ACC112 (cell line): ENCODE data around the gene PECR.

Source experiments
- H2AFZ ChIP-seq: fragments of 200-600 bp; sonication (generic); one replicate; pipeline ENCODE4 v1.6.0; 2017; ENCODE audit warnings: antibody characterized with exemption, low read length; ENCODE audit not compliant: unreplicated experiment
- H3K27ac ChIP-seq: fragments of 200-600 bp; sonication (generic); 2 replicates; pipeline ENCODE4 v1.5.1; 2014; ENCODE audit warnings: low read depth, mild to moderate bottlenecking, antibody characterized with exemption, low read length, moderate library complexity
- H3K27me3 ChIP-seq: fragments of 200-600 bp; sonication (generic); 2 replicates; pipeline ENCODE4 v1.6.1; 2014; ENCODE audit warnings: mild to moderate bottlenecking, antibody characterized with exemption, low read length, moderate library complexity, mixed read lengths; ENCODE audit not compliant: insufficient read depth
- H3K36me3 ChIP-seq: fragments of 200-600 bp; sonication (generic); 2 replicates; pipeline ENCODE4 v1.6.1; 2016; ENCODE audit warnings: mild to moderate bottlenecking, antibody characterized with exemption, low read length, moderate library complexity, mixed read lengths; ENCODE audit not compliant: insufficient read depth
- H3K4me1 ChIP-seq: fragments of 200-600 bp; sonication (generic); one replicate; pipeline ENCODE4 v1.6.1; 2016; ENCODE audit warnings: low read length, mixed read lengths; ENCODE audit not compliant: insufficient read depth, unreplicated experiment, control insufficient read depth
- H3K4me3 ChIP-seq: fragments of 200-600 bp; sonication (generic); 2 replicates; pipeline ENCODE4 v1.5.1; 2014; ENCODE audit warnings: mild to moderate bottlenecking, low read depth, low read length
- H3K79me2 ChIP-seq: fragments of 200-600 bp; sonication (generic); one replicate; pipeline ENCODE4 v1.6.0; 2016; ENCODE audit warnings: low read length; ENCODE audit not compliant: control insufficient read depth, unreplicated experiment, insufficient read depth

The PECR gene

DNA sequence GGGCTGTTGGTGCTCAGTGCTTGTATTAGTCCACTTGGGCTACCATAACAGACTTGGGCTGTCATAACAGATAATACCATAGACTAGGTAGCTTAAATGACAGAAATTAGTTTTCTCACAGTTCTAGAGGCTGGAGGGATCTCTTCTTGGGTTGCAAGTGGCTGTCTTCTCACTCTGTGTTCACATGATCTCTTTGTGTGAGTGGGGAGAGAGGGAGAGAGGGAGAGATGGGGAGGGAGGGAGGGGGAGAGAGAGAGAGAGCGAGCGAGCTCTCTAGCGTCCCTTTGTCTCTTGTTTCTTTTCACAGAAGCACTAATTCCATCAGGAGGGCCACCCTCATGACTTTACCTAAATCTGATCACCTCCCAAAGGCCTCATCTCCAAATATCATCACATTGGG lies 23.1 kb upstream of the PECR start:
- H3K4me3 ChIP-seq = no peak overlapping the region
- no peaks in the 10 kb centered on the region; the same call in 1 of the 2 replicates for H3K27me3 ChIP-seq
- H3K36me3 ChIP-seq = no peaks in the 10 kb centered on the region
- H2AFZ ChIP-seq = no peak overlapping the region
- H3K4me1 ChIP-seq = no peaks in the 10 kb centered on the region
- H3K27ac ChIP-seq = no peak overlapping the region
- H3K79me2 ChIP-seq = peaks cover 5% of the 10 kb centered on the region

DNA sequence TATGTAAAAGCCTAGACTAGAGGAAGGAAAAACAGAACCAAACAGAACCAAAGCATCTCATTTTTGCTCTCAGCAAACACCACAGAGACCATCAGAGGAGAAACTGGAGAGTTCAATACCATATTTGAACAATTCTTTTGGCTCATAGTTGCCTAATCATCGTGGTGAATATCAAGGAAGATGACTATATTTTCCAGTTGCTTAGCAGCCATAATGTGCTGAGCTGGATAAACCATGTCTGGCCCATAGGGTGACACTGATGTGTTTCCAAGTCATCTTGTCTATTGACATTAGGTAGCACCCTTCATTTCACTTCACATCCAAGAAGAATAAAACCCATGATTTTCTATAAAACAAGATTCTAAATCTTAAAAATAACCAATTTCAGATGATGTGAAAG lies 21.6 kb upstream of the PECR start:
- Histone ChIP-seq H3K36me3 (no peaks in the 10 kb centered on the region), H2AFZ (no peak overlapping the region), H3K4me3 (no peak overlapping the region), H3K27ac (no peak overlapping the region), H3K4me1 (no peaks in the 10 kb centered on the region), H3K79me2 (no peaks in the 10 kb centered on the region), H3K27me3 (peaks cover under 1% of the 10 kb centered on the region; the same call in 1 of the 2 replicates)

DNA sequence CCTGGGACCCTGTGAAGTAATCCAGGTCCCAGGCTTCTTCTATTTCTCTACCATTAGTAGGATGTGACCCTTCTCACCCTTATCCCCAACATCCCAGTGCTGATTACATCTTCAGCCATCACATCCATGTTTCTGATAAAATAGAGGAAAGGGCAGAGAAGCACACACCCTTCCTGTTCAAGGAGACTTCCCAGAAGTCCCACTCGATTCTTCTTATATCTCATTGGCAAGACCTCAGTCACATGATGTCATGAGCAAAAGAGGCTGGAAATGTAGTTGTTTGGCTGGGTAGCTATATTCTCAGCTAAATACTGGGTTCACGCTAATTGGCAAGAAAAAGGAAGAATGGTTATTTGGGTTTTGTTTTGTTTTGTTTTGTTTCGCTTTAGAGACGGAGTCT lies 19.5 kb upstream of the PECR start:
- no peaks in the 10 kb centered on the region for H3K79me2 ChIP-seq
- H3K4me3 ChIP-seq = no peak overlapping the region
- H2AFZ ChIP-seq = no peak overlapping the region
- peaks cover 13% of the 10 kb centered on the region; the same call in 1 of the 2 replicates for H3K27me3 ChIP-seq
- H3K4me1 ChIP-seq = no peaks in the 10 kb centered on the region
- H3K27ac ChIP-seq = no peak overlapping the region
- H3K36me3 ChIP-seq = no peaks in the 10 kb centered on the region

DNA sequence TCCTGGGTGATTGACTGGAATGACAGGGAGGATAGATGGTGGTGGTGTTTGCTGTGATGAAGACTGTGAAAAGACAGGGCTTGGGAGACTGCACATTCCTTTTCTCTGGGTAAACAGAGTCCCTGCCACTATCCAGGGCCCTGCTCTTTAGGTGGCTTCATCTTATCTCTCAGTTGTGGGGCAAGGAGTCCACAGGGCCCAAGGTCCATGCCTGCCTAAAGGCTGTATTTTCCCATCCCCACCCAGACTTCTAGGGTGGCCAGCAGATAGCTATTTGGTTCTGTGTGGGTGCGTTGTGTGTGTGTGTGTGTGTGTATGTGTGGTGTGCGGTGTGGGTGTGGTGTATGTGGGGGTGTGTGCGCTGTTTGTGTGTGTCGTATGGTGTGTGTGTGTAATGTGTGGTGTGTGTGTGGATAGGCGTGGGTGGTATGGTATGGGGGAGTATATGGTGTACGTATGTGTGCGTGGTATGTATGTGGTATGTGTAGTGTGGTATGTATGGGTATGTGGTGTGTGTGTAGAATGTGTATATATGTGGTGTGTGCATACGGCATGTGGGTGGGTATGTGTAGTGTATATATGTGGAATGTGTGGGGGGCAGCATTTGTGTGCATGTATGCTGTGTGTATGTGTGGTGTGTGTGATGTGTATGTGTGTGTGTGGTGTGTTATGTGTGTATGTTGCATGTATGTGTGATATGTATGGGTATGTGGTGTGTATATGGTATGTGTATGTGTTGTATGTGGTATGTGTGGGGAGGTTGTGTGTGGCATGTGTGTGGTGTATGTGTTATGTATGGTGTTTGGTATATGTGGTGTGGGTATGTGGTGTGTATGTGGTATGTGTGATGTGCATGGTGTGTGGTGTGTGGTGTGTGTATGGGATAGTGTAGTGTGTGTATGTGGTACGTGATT lies 17.1 kb upstream of the PECR start:
- H3K27me3 ChIP-seq = peaks cover 23% of the 10 kb centered on the region
- H3K36me3 ChIP-seq = no peaks in the 10 kb centered on the region
- H3K79me2 ChIP-seq = no peaks in the 10 kb centered on the region
- no peaks in the 10 kb centered on the region for H3K4me1 ChIP-seq
- H3K4me3 ChIP-seq = no peak overlapping the region
- H3K27ac ChIP-seq = no peak overlapping the region
- no peak overlapping the region for H2AFZ ChIP-seq

DNA sequence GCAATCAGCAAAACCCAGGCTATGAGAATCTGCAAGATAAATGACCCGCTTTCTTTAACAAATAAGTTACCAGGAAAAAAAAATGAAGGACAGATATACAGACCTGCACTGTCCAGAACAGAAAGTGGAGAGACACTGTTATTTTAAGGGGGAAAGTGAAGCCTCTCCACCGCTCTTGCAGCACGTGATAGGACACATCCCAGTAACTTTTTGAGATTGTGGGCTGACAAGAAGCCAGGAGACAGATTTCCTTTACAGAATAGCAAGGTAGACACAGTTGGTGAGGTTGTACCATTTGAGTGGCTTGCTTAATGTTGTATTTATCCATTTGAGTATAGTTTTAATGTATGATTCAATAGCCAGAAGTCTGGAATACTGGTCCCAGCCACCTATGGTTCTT lies 13.1 kb upstream of the PECR start:
- H3K36me3 ChIP-seq = no peaks in the 10 kb centered on the region
- no peaks in the 10 kb centered on the region for H3K4me1 ChIP-seq
- H3K27me3 ChIP-seq = peaks cover 23% of the 10 kb centered on the region
- H3K27ac ChIP-seq = no peak overlapping the region
- no peaks in the 10 kb centered on the region for H3K79me2 ChIP-seq
- H3K4me3 ChIP-seq = no peak overlapping the region
- no peak overlapping the region for H2AFZ ChIP-seq

DNA sequence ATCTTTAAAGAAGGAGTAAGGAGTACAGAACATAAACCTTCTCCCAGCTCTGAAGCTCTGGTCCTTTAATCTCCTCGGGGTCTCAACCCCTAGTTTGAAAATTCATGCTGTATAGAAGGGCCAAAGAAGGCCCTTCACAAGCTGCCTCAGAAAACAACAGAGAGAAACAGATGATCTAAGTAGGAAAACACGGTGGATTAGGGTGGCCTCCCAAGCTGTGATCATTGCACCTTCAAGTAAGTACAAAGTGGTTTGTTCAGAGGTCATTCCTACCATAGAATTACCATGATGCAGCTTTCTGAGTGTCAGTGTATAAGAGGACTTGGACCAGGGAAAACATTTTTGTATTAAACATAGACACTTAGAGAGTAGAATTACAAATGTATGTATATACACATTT lies 11.0 kb upstream of the PECR start:
- no peaks in the 10 kb centered on the region for H3K4me1 ChIP-seq
- peaks cover 19% of the 10 kb centered on the region for H3K27me3 ChIP-seq
- H3K36me3 ChIP-seq = no peaks in the 10 kb centered on the region
- H3K4me3 ChIP-seq = no peak overlapping the region
- H2AFZ ChIP-seq = no peak overlapping the region
- no peak overlapping the region for H3K27ac ChIP-seq
- H3K79me2 ChIP-seq = no peaks in the 10 kb centered on the region

DNA sequence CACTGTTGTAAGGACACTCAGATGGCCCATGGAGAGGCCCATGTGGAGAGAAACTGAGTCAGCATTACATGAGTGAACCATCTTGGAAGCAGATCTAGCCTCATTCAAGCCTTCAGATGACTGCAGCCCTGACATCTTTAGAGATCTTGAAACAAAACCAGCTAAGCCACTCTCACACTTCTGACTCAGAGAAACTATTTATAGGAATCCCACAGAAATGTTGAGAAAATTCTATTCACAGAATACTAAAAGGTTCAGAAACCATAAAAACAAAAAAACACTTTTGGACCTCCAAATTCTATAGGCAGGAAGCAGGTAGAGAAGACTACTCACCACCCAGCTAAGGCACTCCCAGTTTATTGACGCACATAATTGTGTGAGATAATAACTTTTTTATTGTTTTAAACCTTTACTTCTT lies 8.8 kb upstream of the PECR start:
- H3K79me2 ChIP-seq = no peaks in the 10 kb centered on the region
- no peak overlapping the region for H3K4me3 ChIP-seq
- H3K27me3 ChIP-seq = peaks cover 5% of the 10 kb centered on the region; the same call in 1 of the 2 replicates
- H3K27ac ChIP-seq = no peak overlapping the region
- no peaks in the 10 kb centered on the region for H3K4me1 ChIP-seq
- H3K36me3 ChIP-seq = no peaks in the 10 kb centered on the region
- no peak overlapping the region for H2AFZ ChIP-seq

DNA sequence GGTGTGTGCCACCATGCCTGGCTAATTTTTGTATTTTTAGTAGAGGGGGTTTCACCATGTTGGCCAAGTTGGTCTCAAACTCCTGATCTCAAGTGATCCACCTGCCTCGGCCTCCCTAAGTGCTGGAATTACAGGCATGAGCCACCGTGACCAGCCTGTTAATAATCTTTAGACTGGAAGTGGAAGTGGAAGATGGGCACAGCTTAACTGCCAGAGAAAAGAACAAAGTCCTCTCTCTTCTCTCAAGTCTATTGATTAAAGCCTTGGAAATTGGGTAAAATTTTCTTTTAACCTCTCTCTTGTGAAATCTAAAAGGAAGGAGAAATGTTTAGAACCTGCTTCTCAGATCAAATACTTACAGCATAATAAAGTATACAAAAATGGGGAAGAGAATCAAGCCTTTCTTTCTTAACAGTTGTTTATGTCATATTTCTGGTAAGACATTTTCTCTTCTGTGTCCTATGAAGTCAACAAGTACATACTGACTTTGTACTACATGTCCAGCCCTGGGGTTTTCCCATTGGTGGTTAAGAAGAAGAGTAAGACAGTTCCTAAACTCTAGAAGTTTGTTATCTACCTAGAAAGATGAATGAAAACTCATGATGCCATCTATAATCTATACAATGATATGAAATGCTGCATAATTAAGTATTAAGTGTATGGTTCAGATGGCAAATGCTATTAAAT lies 4.7 kb upstream of the PECR start:
- H3K27ac ChIP-seq = no peak overlapping the region
- H2AFZ ChIP-seq = no peak overlapping the region
- H3K36me3 ChIP-seq = no peaks in the 10 kb centered on the region
- H3K79me2 ChIP-seq = no peaks in the 10 kb centered on the region
- H3K27me3 ChIP-seq = 0 out of 2 replicates have a peak, but pooled peaks cover 2% of the 10 kb centered on the region
- no peaks in the 10 kb centered on the region for H3K4me1 ChIP-seq
- no peak overlapping the region for H3K4me3 ChIP-seq

DNA sequence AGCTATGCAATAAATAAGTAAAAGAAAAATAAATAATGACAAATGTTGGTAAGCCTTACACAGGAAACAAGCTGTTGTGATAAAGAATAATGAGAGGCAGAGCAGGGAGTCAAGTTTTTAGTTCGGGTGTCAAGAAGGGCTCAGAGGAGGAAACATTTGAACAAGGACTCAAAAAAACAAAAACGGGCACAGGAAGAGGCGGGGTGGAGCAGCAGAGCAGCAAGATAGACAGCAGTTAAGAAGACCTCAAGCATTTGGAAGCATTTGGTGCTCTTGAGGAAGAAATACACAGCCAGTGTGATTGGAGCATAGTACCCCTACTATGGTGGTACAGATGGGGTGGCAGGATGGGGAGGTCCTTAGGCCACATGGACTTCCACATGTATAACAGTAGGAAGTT lies 2.9 kb upstream of the PECR start:
- Histone ChIP-seq H2AFZ (no peak overlapping the region), H3K79me2 (no peaks in the 10 kb centered on the region), H3K4me3 (no peak overlapping the region), H3K27ac (no peak overlapping the region), H3K36me3 (no peaks in the 10 kb centered on the region), H3K27me3 (0 out of 2 replicates have a peak, but pooled peaks cover 2% of the 10 kb centered on the region), H3K4me1 (no peaks in the 10 kb centered on the region)

DNA sequence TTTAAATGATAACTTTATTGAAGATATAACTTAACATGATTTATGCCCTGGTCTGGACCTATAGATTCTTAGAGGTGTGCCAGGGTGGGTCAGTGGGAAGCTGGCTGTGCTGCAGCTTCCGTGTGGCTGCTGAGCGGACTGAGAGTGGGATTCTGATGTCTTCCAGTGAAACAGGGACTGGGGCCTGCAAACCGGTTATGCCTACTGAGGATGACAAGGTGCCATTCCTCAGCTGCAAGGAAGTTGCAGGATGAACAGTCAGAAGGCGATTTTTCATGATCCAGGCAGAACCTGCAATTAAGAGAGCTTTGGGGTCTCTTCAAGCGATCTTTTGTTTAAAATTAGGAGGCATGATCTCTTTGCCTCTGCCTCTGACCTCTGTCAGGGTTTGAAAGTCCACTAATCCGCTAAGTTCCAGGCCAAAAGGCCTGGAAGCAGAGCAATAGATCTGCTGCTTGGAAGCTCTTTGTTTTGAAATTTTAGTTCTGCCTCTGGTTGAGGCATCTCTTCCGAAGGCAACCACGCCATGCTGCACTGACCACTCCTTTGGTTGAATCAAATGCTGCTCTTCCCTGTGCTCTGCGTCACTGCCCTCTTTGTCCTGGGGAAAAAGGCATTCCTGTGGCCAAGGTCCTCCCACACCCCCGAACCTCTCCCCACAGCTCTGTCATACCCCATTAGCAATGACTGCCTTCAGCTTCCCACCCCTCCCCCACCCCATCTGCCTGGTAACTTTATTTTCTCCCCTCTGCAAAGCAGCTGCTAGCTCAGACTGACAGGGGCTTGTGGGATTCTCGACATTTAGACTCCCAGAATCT lies 2.1 kb upstream of the PECR start:
- H3K27ac ChIP-seq = no peak overlapping the region
- peaks cover 3% of the 10 kb centered on the region for H3K4me1 ChIP-seq
- H3K36me3 ChIP-seq = no peaks in the 10 kb centered on the region
- H3K4me3 ChIP-seq = no peak overlapping the region
- no peak overlapping the region for H2AFZ ChIP-seq
- no peaks in the 10 kb centered on the region for H3K79me2 ChIP-seq
- 0 out of 2 replicates have a peak, but pooled peaks cover under 1% of the 10 kb centered on the region for H3K27me3 ChIP-seq
